ENCODE results near the gene PGM5.

The PGM5 gene

DNA sequence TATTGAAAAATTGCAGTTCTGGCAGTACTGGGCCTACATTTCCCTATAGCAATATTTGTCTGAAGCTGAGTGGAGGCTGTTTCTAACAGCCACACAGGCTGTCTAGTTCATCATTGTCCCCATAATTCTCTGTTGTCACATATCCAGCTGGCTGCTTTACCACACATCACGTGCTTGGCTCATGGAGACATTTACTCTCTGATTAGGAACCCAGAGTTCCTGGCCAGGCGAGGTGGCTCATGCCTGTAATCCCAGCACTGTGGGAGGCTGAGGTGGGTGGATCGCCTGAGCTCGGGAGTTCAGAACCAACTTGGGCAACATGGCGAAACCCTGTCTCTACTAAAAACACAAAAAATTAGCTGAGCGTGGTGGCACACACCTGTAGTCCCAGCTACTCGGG lies 81.4 kb downstream of the PGM5 start:
- no peaks in the 10 kb centered on the region for H3K36me3 ChIP-seq (replicated peaks; ENCODE audit: insufficient read depth, low read length)
- H3K9me3 ChIP-seq (replicated peaks; ENCODE audit: insufficient read depth, low read length), result no peaks in the 10 kb centered on the region
- H3K9me2 ChIP-seq (replicated peaks; ENCODE audit: insufficient read depth, low read length), result no peaks in the 10 kb centered on the region
- no peak for DNase-seq
- no peak overlapping the region for H2AFZ ChIP-seq (ENCODE audit: low read length)
- no peaks in the 10 kb centered on the region for H3K4me1 ChIP-seq (ENCODE audit: low read length)
- H3K4me2 ChIP-seq (ENCODE audit: low read depth, low read length), result no peak overlapping the region
- TF ChIP-seq CTCF (IDR thresholded peaks at IDR 0.05; ENCODE audit: low read length), result no peak
- no peak for TF ChIP-seq EZH2 (optimal IDR thresholded peaks at IDR 0.05; ENCODE audit: low read depth, low read length)
- no peak for TF ChIP-seq EZH2phosphoT487 (IDR thresholded peaks at IDR 0.05; ENCODE audit: low read length)
- H3K27ac ChIP-seq (ENCODE audit: low read length), result no peak overlapping the region
- H3K9ac ChIP-seq (ENCODE audit: low read length), result no peak overlapping the region
- no peak overlapping the region for H3K4me3 ChIP-seq (ENCODE audit: low read length)
- no peaks in the 10 kb centered on the region for H3K79me2 ChIP-seq (ENCODE audit: low read length)
- H3F3A ChIP-seq (ENCODE audit: insufficient read depth, low read length), result no peaks in the 10 kb centered on the region
- H4K20me1 ChIP-seq (ENCODE audit: insufficient read depth, low read length), result no peaks in the 10 kb centered on the region
- no peaks in the 10 kb centered on the region for H3K27me3 ChIP-seq (replicated peaks; ENCODE audit: insufficient read depth, low read length)

DNA sequence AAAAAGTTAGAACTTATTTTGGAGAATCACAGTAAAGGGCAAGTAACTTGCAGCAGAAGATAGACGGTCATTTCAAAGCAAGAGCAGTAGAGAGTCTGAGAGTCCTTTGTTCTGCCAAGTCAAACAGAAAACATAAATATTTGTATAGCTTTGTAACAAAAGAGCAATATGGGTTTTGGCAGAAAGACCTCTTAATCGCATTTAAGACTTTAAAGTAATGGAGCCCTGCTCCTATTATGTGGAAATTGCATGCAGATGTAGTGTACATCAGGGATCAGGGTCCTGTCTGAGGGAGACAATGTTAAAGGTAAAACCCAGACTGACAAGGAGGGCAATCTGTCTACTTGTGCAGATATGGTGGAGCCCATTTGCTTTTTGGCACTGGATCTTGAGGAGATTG lies 87.2 kb downstream of the PGM5 start:
- no peaks in the 10 kb centered on the region for H3K9me3 ChIP-seq (replicated peaks; ENCODE audit: insufficient read depth, low read length)
- H3K36me3 ChIP-seq (replicated peaks; ENCODE audit: insufficient read depth, low read length), result no peaks in the 10 kb centered on the region
- no peaks in the 10 kb centered on the region for H4K20me1 ChIP-seq (ENCODE audit: insufficient read depth, low read length)
- no peaks in the 10 kb centered on the region for H3K79me2 ChIP-seq (ENCODE audit: low read length)
- no peak for DNase-seq
- H3K4me2 ChIP-seq (ENCODE audit: low read depth, low read length), result no peak overlapping the region
- no peak overlapping the region for H3K27ac ChIP-seq (ENCODE audit: low read length)
- no peaks in the 10 kb centered on the region for H3K4me1 ChIP-seq (ENCODE audit: low read length)
- H3K4me3 ChIP-seq (ENCODE audit: low read length), result no peak overlapping the region
- no peaks in the 10 kb centered on the region for H3F3A ChIP-seq (ENCODE audit: insufficient read depth, low read length)
- TF ChIP-seq EZH2 (optimal IDR thresholded peaks at IDR 0.05; ENCODE audit: low read depth, low read length) (no peak), CTCF (IDR thresholded peaks at IDR 0.05; ENCODE audit: low read length) (no peak), EZH2phosphoT487 (IDR thresholded peaks at IDR 0.05; ENCODE audit: low read length) (no peak)
- H2AFZ ChIP-seq (ENCODE audit: low read length), result no peak overlapping the region
- no peaks in the 10 kb centered on the region for H3K27me3 ChIP-seq (replicated peaks; ENCODE audit: insufficient read depth, low read length)
- H3K9me2 ChIP-seq (replicated peaks; ENCODE audit: insufficient read depth, low read length), result no peaks in the 10 kb centered on the region
- H3K9ac ChIP-seq (ENCODE audit: low read length), result no peak overlapping the region

DNA sequence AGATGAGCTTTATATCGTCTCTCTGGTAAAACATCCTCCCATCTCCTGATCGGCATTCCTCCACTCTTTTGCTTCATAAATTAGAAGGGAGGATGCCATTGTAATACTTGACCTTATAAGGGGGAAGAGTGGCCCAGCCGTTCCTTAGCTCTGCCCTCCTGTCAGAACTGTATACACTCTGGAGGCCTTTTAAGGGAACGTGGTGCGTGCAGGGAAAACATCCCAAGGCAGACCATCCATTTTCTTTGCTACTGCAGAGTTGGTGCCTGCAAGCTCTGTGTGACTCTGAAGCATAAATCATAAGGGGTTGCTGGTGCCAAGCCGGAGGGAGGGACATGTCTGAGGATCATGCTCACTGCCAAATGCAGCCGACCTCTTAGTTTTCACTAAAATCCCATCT lies 90.4 kb downstream of the PGM5 start:
- H3K27ac ChIP-seq (ENCODE audit: low read length), result no peak overlapping the region
- no peaks in the 10 kb centered on the region for H3K9me3 ChIP-seq (replicated peaks; ENCODE audit: insufficient read depth, low read length)
- no peak for DNase-seq
- H4K20me1 ChIP-seq (ENCODE audit: insufficient read depth, low read length), result no peaks in the 10 kb centered on the region
- H3K27me3 ChIP-seq (replicated peaks; ENCODE audit: insufficient read depth, low read length), result no peaks in the 10 kb centered on the region
- no peaks in the 10 kb centered on the region for H3K36me3 ChIP-seq (replicated peaks; ENCODE audit: insufficient read depth, low read length)
- H2AFZ ChIP-seq (ENCODE audit: low read length), result no peak overlapping the region
- H3K79me2 ChIP-seq (ENCODE audit: low read length), result no peaks in the 10 kb centered on the region
- no peaks in the 10 kb centered on the region for H3K9me2 ChIP-seq (replicated peaks; ENCODE audit: insufficient read depth, low read length)
- no peak overlapping the region for H3K9ac ChIP-seq (ENCODE audit: low read length)
- H3K4me3 ChIP-seq (ENCODE audit: low read length), result no peak overlapping the region
- no peak overlapping the region for H3K4me2 ChIP-seq (ENCODE audit: low read depth, low read length)
- no peaks in the 10 kb centered on the region for H3K4me1 ChIP-seq (ENCODE audit: low read length)
- no peak for TF ChIP-seq EZH2 (optimal IDR thresholded peaks at IDR 0.05; ENCODE audit: low read depth, low read length)
- no peaks in the 10 kb centered on the region for H3F3A ChIP-seq (ENCODE audit: insufficient read depth, low read length)

DNA sequence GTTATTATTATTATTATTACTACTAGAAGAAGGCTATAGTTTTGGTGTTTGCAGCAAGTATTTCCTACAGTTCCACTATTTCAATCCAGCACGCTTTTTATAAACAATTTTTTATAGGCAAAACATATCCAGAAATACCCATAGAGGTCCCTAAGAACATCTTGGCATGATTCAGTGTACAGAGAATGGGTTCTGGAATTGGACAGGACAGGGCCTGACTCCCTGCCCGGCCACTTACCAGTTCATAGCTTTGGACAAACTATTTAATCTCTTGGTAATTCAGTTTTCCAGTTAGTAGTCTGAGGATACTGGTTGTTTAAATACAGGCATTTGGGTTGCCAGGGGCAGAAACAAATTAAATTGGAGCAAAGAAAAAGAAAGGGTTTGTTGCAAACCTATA lies 91.2 kb downstream of the PGM5 start:
- no peaks in the 10 kb centered on the region for H3K79me2 ChIP-seq (ENCODE audit: low read length)
- TF ChIP-seq EZH2 (optimal IDR thresholded peaks at IDR 0.05; ENCODE audit: low read depth, low read length), result no peak
- TF ChIP-seq EZH2phosphoT487 (IDR thresholded peaks at IDR 0.05; ENCODE audit: low read length), result no peak
- TF ChIP-seq CTCF (IDR thresholded peaks at IDR 0.05; ENCODE audit: low read length), result no peak
- no peaks in the 10 kb centered on the region for H3K9me3 ChIP-seq (replicated peaks; ENCODE audit: insufficient read depth, low read length)
- H4K20me1 ChIP-seq (ENCODE audit: insufficient read depth, low read length), result no peaks in the 10 kb centered on the region
- H3K9ac ChIP-seq (ENCODE audit: low read length), result no peak overlapping the region
- no peaks in the 10 kb centered on the region for H3K36me3 ChIP-seq (replicated peaks; ENCODE audit: insufficient read depth, low read length)
- H3K4me3 ChIP-seq (ENCODE audit: low read length), result no peak overlapping the region
- no peaks in the 10 kb centered on the region for H3K9me2 ChIP-seq (replicated peaks; ENCODE audit: insufficient read depth, low read length)
- DNase-seq, result no peak
- H3K4me2 ChIP-seq (ENCODE audit: low read depth, low read length), result no peak overlapping the region
- no peak overlapping the region for H2AFZ ChIP-seq (ENCODE audit: low read length)
- no peaks in the 10 kb centered on the region for H3F3A ChIP-seq (ENCODE audit: insufficient read depth, low read length)
- H3K27me3 ChIP-seq (replicated peaks; ENCODE audit: insufficient read depth, low read length), result no peaks in the 10 kb centered on the region
- H3K27ac ChIP-seq (ENCODE audit: low read length), result no peak overlapping the region
- no peaks in the 10 kb centered on the region for H3K4me1 ChIP-seq (ENCODE audit: low read length)

Data from MM.1S (cell line).